CD4-positive, CD25-positive, alpha-beta regulatory T cell (primary cell): ENCODE measurements around the gene ITPR2. TPM values are rescaled to one million over a fixed set of nuclear protein-coding genes. Genes with fewer than 3 reads are reported as not detected.
A peak's percentile ranks its signal among the peaks of the same experiment; 100 is the strongest.
"Not testable (repeated sequence)": the region's sequence is repeated elsewhere in the genome, so short reads cannot be mapped to it uniquely, and the experiment has no call there.

Experiments
- ATAC-seq, 2 donors: fragments of 150-1000 bp; cut with Tn5 transposase; one replicate each; pipeline ENCODE4 v1.10.0; 2021; ENCODE audit warnings: low read depth in 2 of 2, moderate number of reproducible peaks in 2 of 2, moderate library complexity in 1 of 2
- DNase-seq, 3 donors: peaks; one replicate each; pipeline versions ENCODE4 v3.0.0 to v3.0.0-alpha.2; 2012 to 2022; ENCODE audit warnings: mixed read lengths in 1 of 3
- H3K27ac ChIP-seq: one replicate; pipeline ENCODE4 v1.7.0; 2013; ENCODE audit warnings: mild to moderate bottlenecking, low read length; ENCODE audit not compliant: insufficient read depth, poor library complexity, severe bottlenecking
- H3K27me3 ChIP-seq: one replicate; pipeline ENCODE4 v1.7.0; 2013; ENCODE audit warnings: low read length; ENCODE audit not compliant: control insufficient read depth, insufficient read depth
- H3K36me3 ChIP-seq: one replicate; pipeline ENCODE4 v1.7.0; 2013; ENCODE audit warnings: mild to moderate bottlenecking, low read length, moderate library complexity; ENCODE audit not compliant: control insufficient read depth, insufficient read depth
- H3K4me1 ChIP-seq: 2 replicates; pipeline ENCODE4 v1.7.0; 2013; ENCODE audit warnings: mild to moderate bottlenecking, low read length; ENCODE audit not compliant: insufficient read depth, control insufficient read depth, poor library complexity, severe bottlenecking
- H3K4me3 ChIP-seq: one replicate; pipeline ENCODE4 v1.7.0; 2013; ENCODE audit warnings: low read depth, mild to moderate bottlenecking, low read length, moderate library complexity
- H3K9me3 ChIP-seq, 2 experiments: 1 replicate in 1 of 2; 2 replicates in 1 of 2; pipeline ENCODE4 v1.7.0; 2013; ENCODE audit warnings: low read length in 2 of 2, mild to moderate bottlenecking in 1 of 2, moderate library complexity in 1 of 2; ENCODE audit not compliant: control insufficient read depth in 2 of 2
- H3K27ac Mint-ChIP-seq, 3 donors: one replicate each; pipeline ENCODE4 v1.8.0; 2020 to 2022; ENCODE audit warnings: mild to moderate bottlenecking in 3 of 3, mixed read lengths in 3 of 3, moderate library complexity in 2 of 3
- H3K27me3 Mint-ChIP-seq: one replicate; pipeline ENCODE4 v1.8.0; 2022; ENCODE audit warnings: mild to moderate bottlenecking, mixed read lengths
- H3K36me3 Mint-ChIP-seq: one replicate; pipeline ENCODE4 v1.8.0; 2020; ENCODE audit warnings: mixed read lengths
- H3K4me1 Mint-ChIP-seq, 4 donors: one replicate each; pipeline ENCODE4 v1.8.0; 2020 to 2022; ENCODE audit warnings: mixed read lengths in 4 of 4, mild to moderate bottlenecking in 1 of 4
- H3K4me3 Mint-ChIP-seq, 4 donors: one replicate each; pipeline ENCODE4 v1.8.0; 2020 to 2022; ENCODE audit warnings: mild to moderate bottlenecking in 4 of 4, mixed read lengths in 4 of 4, moderate library complexity in 3 of 4
- H3K9me3 Mint-ChIP-seq, 7 donors: one replicate each; pipeline ENCODE4 v1.8.0; 2020 to 2022; ENCODE audit warnings: mixed read lengths in 7 of 7, mild to moderate bottlenecking in 3 of 7, moderate library complexity in 2 of 7
- polyA plus RNA-seq, 4 donors: library from polyadenylated mRNA; unstranded; fragments of 300-500 nt; fragmentation: Illumina TruSeq; gene quantifications; one replicate each; pipeline ENCODE4 v1.2.3, GENCODE V29; 2021
- total RNA-seq: library from RNA; stranded (reverse); gene quantifications from one replicate; pipeline ENCODE4 v1.2.3, GENCODE V29; 2022

Gene ITPR2
- total and polyA plus RNA-seq, 5 donors from 2014 or later, result 9.9 to 54.1 (median 11.7) TPM

DNA sequence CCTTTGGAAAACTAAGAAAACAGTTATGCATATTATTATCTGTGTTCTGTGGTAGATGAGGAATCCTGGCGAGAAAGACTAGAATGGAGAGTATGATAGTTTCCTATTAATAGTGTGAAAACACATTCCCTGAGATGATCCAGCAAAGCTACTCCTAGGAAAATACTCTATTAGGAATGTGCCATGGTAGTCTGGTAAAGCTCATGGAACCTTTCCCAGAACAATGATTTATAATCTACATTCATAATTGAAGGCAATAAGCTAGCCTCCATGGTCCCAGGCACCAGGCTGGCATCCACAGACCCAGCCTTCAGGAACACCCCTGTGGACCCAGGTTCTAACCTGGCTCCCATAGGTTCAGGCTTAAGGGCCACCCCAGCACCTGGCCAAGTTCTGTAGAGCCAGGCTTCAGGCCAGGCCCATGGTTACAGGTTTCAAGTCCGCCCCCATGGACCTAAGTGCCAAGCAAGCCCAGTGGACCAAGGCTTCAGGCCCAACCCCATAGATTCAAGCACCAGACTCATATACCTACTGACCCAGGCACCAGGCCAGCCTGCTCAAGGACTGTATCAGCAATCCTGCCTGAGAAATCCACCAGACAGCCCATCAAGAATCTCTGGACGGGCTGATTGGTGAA, 72.2 kb downstream of the ITPR2 start:
- Histone ChIP-seq H3K27ac (no peak overlapping the region), H3K4me1 (no peaks in the 10 kb centered on the region), H3K9me3 (peaks cover 13 to 27% of the 10 kb centered on the region in 2 experiments), H3K4me3 (no peak overlapping the region), H3K27me3 (no peaks in the 10 kb centered on the region), H3K36me3 (peaks cover 3% of the 10 kb centered on the region)
- peaks cover 5 to 37% (median 12%) of the 10 kb centered on the region in 7 donors for H3K9me3 Mint-ChIP-seq
- no peak overlapping the region for H3K4me3 Mint-ChIP-seq
- H3K36me3 Mint-ChIP-seq, result peaks cover 35% of the 10 kb centered on the region
- peaks cover 0 to 7% (median 2%) of the 10 kb centered on the region in 4 donors for H3K4me1 Mint-ChIP-seq
- no peaks in the 10 kb centered on the region for H3K27me3 Mint-ChIP-seq
- no peak overlapping the region for H3K27ac Mint-ChIP-seq
- ATAC-seq (no peak), DNase-seq (no peak)

DNA sequence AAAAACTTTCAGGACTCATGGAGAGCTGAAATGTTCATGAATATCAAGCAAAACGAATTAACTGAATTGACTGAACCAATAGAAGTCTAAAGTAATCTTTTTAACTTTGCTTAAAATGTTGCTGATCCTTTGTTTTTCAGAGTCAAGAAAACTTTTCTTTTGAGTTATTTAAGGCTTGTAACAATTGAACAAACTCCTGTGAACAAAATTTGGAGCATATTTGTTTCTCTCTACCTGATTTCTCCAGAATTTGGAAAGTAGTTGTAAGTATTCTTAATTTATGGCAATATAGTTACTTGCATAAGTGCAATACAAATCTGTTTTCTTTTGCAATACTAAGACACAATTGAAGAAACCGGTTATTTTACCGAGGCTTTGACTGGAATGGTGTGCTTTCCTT, 77.6 kb downstream of the ITPR2 start:
- DNase-seq, H3K27me3 ChIP-seq, H3K27ac ChIP-seq, ATAC-seq, H3K4me3 ChIP-seq, H3K36me3 ChIP-seq, H3K4me1 ChIP-seq, H3K4me3 Mint-ChIP-seq, H3K27me3 Mint-ChIP-seq, H3K27ac Mint-ChIP-seq: not testable (repeated sequence)
- Mint-ChIP-seq H3K36me3 (peaks cover 14% of the 10 kb centered on the region), H3K4me1 (peaks cover 3 to 22% (median 12%) of the 10 kb centered on the region in 4 donors), H3K9me3 (peaks cover 1 to 10% (median 6%) of the 10 kb centered on the region in 7 donors)
- H3K9me3 ChIP-seq, result peaks cover 8 to 16% of the 10 kb centered on the region in 2 experiments

DNA sequence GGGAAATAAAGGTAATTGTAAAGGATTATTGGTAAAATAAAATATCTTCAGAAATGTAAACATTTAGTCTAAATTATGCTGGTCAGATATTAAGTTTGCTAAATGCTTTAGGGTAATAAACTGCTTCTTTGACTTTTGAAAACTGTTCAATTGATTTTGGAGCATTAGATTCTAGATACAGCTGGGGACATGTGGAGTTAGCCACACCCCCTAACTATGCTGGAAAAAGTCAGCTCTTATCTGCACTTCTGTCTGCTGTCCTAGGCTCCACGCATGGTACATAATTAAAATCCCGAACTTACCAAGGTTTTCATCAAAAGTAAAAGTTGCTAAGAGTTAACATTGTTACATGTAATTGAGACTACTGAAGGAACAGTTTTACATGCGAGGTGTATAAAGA, 78.8 kb downstream of the ITPR2 start:
- ATAC-seq, result no peak
- Mint-ChIP-seq H3K36me3 (peaks cover 8% of the 10 kb centered on the region), H3K4me3 (no peak overlapping the region), H3K27me3 (no peaks in the 10 kb centered on the region), H3K4me1 (peaks cover 3 to 33% (median 18%) of the 10 kb centered on the region in 4 donors), H3K27ac (no peak overlapping the region), H3K9me3 (peaks cover 1 to 9% (median 6%) of the 10 kb centered on the region in 7 donors)
- no peak overlapping the region for H3K27ac ChIP-seq
- H3K4me1 ChIP-seq, result no peaks in the 10 kb centered on the region
- H3K4me3 ChIP-seq, result no peak overlapping the region
- no peaks in the 10 kb centered on the region for H3K36me3 ChIP-seq
- DNase-seq, result no peak
- H3K27me3 ChIP-seq, result no peaks in the 10 kb centered on the region
- peaks cover 8 to 16% of the 10 kb centered on the region in 2 experiments for H3K9me3 ChIP-seq

DNA sequence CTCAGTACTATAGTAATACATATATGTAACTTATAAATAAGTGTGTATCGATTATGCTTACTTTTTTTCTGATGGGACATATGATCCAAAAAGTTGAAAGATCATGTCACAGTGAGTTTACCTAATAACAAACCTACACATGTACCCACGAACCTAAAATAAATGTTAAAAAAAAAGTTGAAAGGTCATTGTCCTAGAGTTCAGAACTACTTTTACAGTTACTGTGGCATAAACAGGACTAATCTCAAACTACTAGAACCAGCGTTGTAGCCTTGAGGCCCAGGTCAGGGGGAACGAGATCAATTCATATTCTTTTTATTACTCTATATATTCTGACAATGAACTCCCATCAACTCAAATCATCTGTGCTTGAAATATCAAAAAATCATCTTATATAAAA, 81.8 kb downstream of the ITPR2 start:
- H3K9me3 Mint-ChIP-seq, result peaks cover 0 to 4% (median 2%) of the 10 kb centered on the region in 7 donors
- Histone ChIP-seq H3K36me3 (no peaks in the 10 kb centered on the region), H3K4me3 (no peak overlapping the region), H3K27me3 (no peaks in the 10 kb centered on the region), H3K4me1 (no peaks in the 10 kb centered on the region), H3K9me3 (peaks cover 8% of the 10 kb centered on the region in 2 experiments), H3K27ac (no peak overlapping the region)
- H3K4me3 Mint-ChIP-seq, result no peak overlapping the region
- no peak for DNase-seq
- peaks cover 12 to 55% (median 34%) of the 10 kb centered on the region in 4 donors for H3K4me1 Mint-ChIP-seq
- no peaks in the 10 kb centered on the region for H3K27me3 Mint-ChIP-seq
- no peak for ATAC-seq
- no peaks in the 10 kb centered on the region for H3K36me3 Mint-ChIP-seq
- H3K27ac Mint-ChIP-seq, result no peak overlapping the region

DNA sequence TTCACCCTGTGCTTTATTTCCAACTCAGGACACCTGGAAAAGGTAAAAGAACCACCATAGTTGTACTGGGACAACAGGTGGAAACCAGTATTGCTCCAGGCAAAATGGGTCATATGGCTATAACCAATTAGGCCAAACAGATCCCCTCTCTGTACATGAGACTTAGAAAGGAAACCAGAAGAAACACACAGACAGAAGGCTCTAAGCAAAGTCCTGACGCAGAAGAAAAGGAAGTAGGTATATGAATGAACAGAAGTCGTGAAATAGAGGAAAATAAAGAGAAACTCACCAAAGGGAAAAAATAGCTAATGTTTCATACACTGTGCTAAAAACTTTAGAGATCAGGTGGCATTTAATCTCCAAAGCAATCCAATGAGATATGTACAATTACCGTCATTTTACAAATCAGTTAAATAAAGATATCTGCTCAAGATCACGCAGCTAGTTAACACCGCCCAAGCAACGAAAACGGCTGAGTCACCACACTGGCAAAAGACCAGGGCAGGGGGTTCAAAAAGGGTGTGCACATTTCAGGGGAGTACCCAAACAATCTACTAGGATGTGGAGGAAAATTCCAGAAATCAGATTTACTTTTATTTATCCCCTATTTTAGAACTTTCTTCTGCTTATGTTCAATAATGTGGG, 82.3 kb downstream of the ITPR2 start:
- Histone ChIP-seq H3K9me3 (peaks cover 5 to 7% of the 10 kb centered on the region in 2 experiments), H3K36me3 (no peaks in the 10 kb centered on the region), H3K4me3 (no peak overlapping the region), H3K27me3 (no peaks in the 10 kb centered on the region), H3K27ac (no peak overlapping the region), H3K4me1 (no peaks in the 10 kb centered on the region)
- Mint-ChIP-seq H3K4me1 (peaks cover 11 to 59% (median 36%) of the 10 kb centered on the region in 4 donors), H3K4me3 (peak overlapping the region in 2 of 4 donors; percentile 4 to 41), H3K27me3 (no peaks in the 10 kb centered on the region), H3K36me3 (no peaks in the 10 kb centered on the region), H3K9me3 (peaks cover 0 to 4% (median 0%) of the 10 kb centered on the region in 7 donors), H3K27ac (no peak overlapping the region)
- DNase-seq (peak in 1 of 3 donors; percentile 24), ATAC-seq (no peak)

DNA sequence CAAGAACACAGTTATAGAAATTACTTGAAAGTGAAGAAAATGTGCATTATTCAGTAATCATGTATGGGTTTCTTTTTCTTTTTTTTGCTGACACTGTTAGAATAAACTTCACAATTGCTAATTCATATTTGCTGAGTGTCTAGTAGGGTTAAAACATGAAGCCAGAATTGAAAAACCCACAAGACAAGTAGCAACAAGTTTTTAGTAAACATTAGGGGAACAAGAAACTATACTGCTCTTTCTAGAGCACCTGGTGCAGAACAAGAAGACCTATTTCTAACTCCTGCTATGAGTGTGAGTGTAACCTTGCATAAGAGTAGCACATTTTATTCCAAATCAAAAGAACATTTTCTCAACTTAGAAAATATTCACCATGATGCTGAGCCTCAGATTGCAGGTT, 83.2 kb downstream of the ITPR2 start:
- Histone ChIP-seq H3K36me3 (no peaks in the 10 kb centered on the region), H3K27ac (no peak overlapping the region), H3K4me3 (no peak overlapping the region), H3K27me3 (no peaks in the 10 kb centered on the region), H3K4me1 (no peaks in the 10 kb centered on the region), H3K9me3 (no peaks in the 10 kb centered on the region)
- peak overlapping the region in 1 of 3 donors; percentile 7 for H3K27ac Mint-ChIP-seq
- H3K27me3 Mint-ChIP-seq, result no peaks in the 10 kb centered on the region
- H3K9me3 Mint-ChIP-seq, result peaks cover 0 to 4% (median 0%) of the 10 kb centered on the region in 7 donors
- H3K4me3 Mint-ChIP-seq, result no peak overlapping the region
- DNase-seq (peak in 1 of 3 donors; percentile 18), ATAC-seq (no peak)
- peaks cover 9 to 65% (median 38%) of the 10 kb centered on the region in 4 donors for H3K4me1 Mint-ChIP-seq
- H3K36me3 Mint-ChIP-seq, result no peaks in the 10 kb centered on the region

DNA sequence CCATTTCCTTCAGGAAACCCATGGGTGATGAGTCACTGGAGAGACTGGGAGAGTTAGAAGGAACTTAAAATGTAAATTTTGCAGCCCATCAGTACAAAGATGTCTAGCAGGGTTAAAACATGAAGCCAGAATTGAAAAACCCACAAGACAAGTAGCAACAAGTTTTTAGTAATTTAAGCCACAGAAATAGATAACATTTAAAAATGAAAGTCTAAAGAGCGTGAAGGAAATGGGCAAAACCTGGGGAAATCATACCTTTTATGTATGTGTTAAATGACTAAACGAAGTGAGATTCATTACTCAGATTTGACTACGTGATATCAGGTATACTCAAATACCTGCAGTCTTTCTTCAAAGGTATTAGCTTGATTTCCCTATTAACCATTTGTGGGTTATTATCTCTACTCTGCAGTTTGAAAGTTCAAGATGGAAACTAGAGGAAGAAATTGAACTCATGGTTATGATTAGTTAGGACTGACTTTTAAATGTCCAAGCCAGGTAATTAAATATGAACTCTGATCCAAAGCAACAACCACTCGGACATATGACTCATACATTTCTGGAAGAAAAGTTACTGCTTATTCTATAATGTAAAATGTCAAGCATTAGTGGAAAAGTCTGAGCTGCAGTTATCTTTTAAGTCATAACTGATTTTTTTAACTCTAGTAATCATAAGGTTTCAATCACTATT, 84.1 kb downstream of the ITPR2 start:
- peaks cover 4% of the 10 kb centered on the region for H3K36me3 Mint-ChIP-seq
- peak overlapping the region in 1 of 4 donors; percentile 23 for H3K4me3 Mint-ChIP-seq
- Histone ChIP-seq H3K27me3 (no peaks in the 10 kb centered on the region), H3K27ac (no peak overlapping the region), H3K36me3 (no peaks in the 10 kb centered on the region), H3K9me3 (no peaks in the 10 kb centered on the region), H3K4me3 (peak overlapping the region; percentile 1), H3K4me1 (no peaks in the 10 kb centered on the region)
- H3K4me1 Mint-ChIP-seq, result peaks cover 16 to 71% (median 43%) of the 10 kb centered on the region in 4 donors
- peak overlapping the region in 1 of 3 donors; percentile 26 for H3K27ac Mint-ChIP-seq
- DNase-seq, result peak in 1 of 3 donors; percentile 60
- peaks cover 0 to 2% (median 0%) of the 10 kb centered on the region in 7 donors for H3K9me3 Mint-ChIP-seq
- no peaks in the 10 kb centered on the region for H3K27me3 Mint-ChIP-seq
- peak in 1 of 2 donors; percentile 37 for ATAC-seq
